ENCODE data around the gene BMPER.

DNA sequence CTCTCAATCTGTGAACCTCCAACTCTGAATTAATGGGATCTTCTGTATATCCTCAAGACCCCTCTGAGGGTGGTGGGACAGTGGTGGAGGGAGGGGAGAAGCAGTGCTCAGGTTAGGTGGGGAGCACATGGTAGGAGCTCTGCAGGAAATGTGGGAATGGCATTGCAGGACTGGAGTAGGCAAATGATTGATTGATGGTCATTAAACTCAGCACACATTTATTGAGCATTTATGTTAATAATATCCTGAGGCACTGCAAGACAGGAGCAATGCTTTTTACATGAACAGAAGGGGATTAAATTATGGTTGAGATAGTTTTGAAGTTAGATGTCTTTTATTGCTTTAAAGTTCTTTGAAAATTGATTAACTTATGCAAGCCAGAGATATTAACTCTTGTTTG, 14.1 kb downstream of the BMPER start:
- no peak for TF ChIP-seq POLR2AphosphoS5 (IDR thresholded peaks at IDR 0.05; ENCODE audit: low read depth, low read length)
- TF ChIP-seq SIN3A (IDR thresholded peaks at IDR 0.05; ENCODE audit: borderline replicate concordance, insufficient read depth, low read length) = no peak
- TF ChIP-seq, protein P1, sequence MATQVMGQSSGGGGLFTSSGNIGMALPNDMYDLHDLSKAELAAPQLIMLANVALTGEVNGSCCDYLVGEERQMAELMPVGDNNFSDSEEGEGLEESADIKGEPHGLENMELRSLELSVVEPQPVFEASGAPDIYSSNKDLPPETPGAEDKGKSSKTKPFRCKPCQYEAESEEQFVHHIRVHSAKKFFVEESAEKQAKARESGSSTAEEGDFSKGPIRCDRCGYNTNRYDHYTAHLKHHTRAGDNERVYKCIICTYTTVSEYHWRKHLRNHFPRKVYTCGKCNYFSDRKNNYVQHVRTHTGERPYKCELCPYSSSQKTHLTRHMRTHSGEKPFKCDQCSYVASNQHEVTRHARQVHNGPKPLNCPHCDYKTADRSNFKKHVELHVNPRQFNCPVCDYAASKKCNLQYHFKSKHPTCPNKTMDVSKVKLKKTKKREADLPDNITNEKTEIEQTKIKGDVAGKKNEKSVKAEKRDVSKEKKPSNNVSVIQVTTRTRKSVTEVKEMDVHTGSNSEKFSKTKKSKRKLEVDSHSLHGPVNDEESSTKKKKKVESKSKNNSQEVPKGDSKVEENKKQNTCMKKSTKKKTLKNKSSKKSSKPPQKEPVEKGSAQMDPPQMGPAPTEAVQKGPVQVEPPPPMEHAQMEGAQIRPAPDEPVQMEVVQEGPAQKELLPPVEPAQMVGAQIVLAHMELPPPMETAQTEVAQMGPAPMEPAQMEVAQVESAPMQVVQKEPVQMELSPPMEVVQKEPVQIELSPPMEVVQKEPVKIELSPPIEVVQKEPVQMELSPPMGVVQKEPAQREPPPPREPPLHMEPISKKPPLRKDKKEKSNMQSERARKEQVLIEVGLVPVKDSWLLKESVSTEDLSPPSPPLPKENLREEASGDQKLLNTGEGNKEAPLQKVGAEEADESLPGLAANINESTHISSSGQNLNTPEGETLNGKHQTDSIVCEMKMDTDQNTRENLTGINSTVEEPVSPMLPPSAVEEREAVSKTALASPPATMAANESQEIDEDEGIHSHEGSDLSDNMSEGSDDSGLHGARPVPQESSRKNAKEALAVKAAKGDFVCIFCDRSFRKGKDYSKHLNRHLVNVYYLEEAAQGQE (IDR thresholded peaks at IDR 0.05; ENCODE audit: insufficient read depth in 1 of 2, low read depth in 2 of 2, low read length in 2 of 2) = no peak
